MM.1S (cell line): Measurements from ENCODE around the gene ART5.

Experiments
- EZH2 ChIP-seq: fragments of 300-600 bp; sonication (generic); optimal IDR thresholded peaks from 2 replicates; pipeline ENCODE3; 2017; ENCODE audit warnings: low read depth, mild to moderate bottlenecking, antibody characterized with exemption, low read length, mixed read lengths
- EZH2phosphoT487 ChIP-seq: fragments of 300-600 bp; sonication (generic); IDR thresholded peaks from 2 replicates; pipeline ENCODE4 v1.6.1; 2018; ENCODE audit warnings: antibody characterized with exemption, low read length
- TF ChIP-seq, protein P1 (sequence below): fragments of 300-600 bp; sonication (generic); IDR thresholded peaks from 2 replicates; pipeline ENCODE4 v1.5.1; 2016; ENCODE audit warnings: antibody characterized with exemption, low read length, mixed read lengths

DNA sequence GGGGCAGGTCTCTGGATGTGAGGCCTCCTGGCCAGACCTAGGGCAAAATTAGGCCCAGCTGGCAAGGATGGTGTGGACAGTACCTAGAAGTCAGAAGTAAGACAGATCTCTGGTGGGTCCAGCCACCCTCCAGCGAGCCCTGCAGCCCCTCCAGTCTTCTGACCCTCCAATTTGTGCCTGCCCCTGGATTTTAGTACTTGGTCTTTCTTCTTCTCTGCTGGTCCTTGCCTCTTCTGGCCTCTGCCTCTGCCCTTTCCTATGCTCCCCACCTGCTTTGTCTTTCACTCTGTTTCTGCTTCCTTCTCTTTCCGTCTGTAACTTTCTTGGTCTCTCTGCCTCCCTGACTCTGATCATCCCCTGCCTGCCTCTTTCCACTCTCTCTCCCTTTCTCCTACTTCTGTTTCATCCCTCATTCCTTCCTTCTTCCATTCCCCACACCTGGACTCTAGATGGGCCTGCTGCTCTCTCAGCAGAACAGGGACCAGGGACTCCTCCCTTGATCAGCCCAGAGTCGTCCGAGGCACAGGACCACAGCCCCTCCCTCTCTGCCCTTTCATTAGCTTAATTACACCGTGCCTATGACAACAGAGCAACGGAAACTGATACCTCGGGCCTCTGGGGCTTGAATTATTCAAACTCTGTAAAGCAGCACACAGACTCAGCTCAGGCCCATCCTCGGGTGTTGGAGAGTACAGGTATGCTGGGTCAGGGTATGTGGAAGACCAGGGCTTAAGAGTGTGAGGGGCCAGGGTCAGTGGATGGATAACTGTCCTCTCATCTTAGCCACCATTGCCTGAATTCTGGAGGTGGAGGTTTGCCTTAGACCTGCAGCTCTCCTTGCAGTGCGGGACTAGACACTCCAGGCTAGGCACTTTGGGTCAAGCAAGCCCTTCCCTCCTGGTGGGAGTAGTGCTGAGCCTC is 29.8 kb upstream of the ART5 start, which contains the start of gene CHRNA10:
- TF ChIP-seq, protein P1, sequence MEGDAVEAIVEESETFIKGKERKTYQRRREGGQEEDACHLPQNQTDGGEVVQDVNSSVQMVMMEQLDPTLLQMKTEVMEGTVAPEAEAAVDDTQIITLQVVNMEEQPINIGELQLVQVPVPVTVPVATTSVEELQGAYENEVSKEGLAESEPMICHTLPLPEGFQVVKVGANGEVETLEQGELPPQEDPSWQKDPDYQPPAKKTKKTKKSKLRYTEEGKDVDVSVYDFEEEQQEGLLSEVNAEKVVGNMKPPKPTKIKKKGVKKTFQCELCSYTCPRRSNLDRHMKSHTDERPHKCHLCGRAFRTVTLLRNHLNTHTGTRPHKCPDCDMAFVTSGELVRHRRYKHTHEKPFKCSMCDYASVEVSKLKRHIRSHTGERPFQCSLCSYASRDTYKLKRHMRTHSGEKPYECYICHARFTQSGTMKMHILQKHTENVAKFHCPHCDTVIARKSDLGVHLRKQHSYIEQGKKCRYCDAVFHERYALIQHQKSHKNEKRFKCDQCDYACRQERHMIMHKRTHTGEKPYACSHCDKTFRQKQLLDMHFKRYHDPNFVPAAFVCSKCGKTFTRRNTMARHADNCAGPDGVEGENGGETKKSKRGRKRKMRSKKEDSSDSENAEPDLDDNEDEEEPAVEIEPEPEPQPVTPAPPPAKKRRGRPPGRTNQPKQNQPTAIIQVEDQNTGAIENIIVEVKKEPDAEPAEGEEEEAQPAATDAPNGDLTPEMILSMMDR, result no peak
- TF ChIP-seq EZH2, result no peak
- TF ChIP-seq EZH2phosphoT487, result no peak
